WTC11 (cell line): ENCODE data around the gene ATM.

Source experiments
- CREM ChIP-seq: sonication (generic); formaldehyde crosslinking; IDR thresholded peaks from 2 replicates; pipeline ENCODE4 v1.8.1; 2022; ENCODE audit warnings: mild to moderate bottlenecking, missing genetic modification reagents, moderate library complexity
- CTCF ChIP-seq: fragments of 200-600 bp; IDR thresholded peaks from 2 replicates; pipeline ENCODE4 v1.8.0; 2022; ENCODE audit warnings: antibody characterized with exemption
- E2F4 ChIP-seq: sonication (generic); formaldehyde crosslinking; IDR thresholded peaks from 2 replicates; pipeline ENCODE4 v1.8.1; 2022; ENCODE audit warnings: low read depth, mild to moderate bottlenecking, moderate library complexity, missing genetic modification reagents, borderline replicate concordance
- FOXJ3 ChIP-seq: sonication (generic); formaldehyde crosslinking; IDR thresholded peaks from 2 replicates; pipeline ENCODE4 v1.9.0; 2021; ENCODE audit warnings: missing genetic modification reagents, mild to moderate bottlenecking, borderline replicate concordance
- JAZF1 ChIP-seq: fragments of 250-450 bp; sonication (Bioruptor Pico); IDR thresholded peaks from 2 replicates; pipeline ENCODE4 v1.9.0; 2021; ENCODE audit warnings: moderate library complexity, mild to moderate bottlenecking, inconsistent platforms
- JUN ChIP-seq: sonication (generic); formaldehyde crosslinking; IDR thresholded peaks from 2 replicates; pipeline ENCODE4 v1.8.0; 2023; ENCODE audit warnings: mild to moderate bottlenecking, missing genetic modification reagents
- SMAD4 ChIP-seq: sonication (generic); formaldehyde crosslinking; IDR thresholded peaks from 2 replicates; pipeline ENCODE4 v1.8.0; 2022; ENCODE audit warnings: mild to moderate bottlenecking, missing genetic modification reagents
- USF1 ChIP-seq: sonication (generic); formaldehyde crosslinking; IDR thresholded peaks from 2 replicates; pipeline ENCODE4 v1.8.0; 2022; ENCODE audit warnings: mild to moderate bottlenecking, missing genetic modification reagents

GRCh38 chr11:108338750-108339149 is 115.9 kb downstream of the ATM start:
- TF ChIP-seq E2F4 (CRISPR knock-in tag) (no peak), USF1 (CRISPR knock-in tag) (no peak), CREM (CRISPR knock-in tag) (no peak), CTCF (no peak), JAZF1 (CRISPR knock-in tag) (no peak), JUN (CRISPR knock-in tag) (no peak), FOXJ3 (CRISPR knock-in tag) (no peak), SMAD4 (CRISPR knock-in tag) (no peak)
